NCI-H1417 treated with DMSO at 0.1 percent for 48 hours (cell line): Measurements from ENCODE around the gene TTBK2.
"Not testable (repeated sequence)": the region's sequence is repeated elsewhere in the genome, so short reads cannot be mapped to it uniquely, and the experiment has no call there.

ENCODE experiments used
- DNase-seq: peaks from one replicate; lab custom pipeline; 2025; lab: John Stamatoyannopoulos, UW

The TTBK2 gene

GRCh38 chr15:42908538-42908937, 12.0 kb downstream of the TTBK2 start:
- no peak for DNase-seq

DNA sequence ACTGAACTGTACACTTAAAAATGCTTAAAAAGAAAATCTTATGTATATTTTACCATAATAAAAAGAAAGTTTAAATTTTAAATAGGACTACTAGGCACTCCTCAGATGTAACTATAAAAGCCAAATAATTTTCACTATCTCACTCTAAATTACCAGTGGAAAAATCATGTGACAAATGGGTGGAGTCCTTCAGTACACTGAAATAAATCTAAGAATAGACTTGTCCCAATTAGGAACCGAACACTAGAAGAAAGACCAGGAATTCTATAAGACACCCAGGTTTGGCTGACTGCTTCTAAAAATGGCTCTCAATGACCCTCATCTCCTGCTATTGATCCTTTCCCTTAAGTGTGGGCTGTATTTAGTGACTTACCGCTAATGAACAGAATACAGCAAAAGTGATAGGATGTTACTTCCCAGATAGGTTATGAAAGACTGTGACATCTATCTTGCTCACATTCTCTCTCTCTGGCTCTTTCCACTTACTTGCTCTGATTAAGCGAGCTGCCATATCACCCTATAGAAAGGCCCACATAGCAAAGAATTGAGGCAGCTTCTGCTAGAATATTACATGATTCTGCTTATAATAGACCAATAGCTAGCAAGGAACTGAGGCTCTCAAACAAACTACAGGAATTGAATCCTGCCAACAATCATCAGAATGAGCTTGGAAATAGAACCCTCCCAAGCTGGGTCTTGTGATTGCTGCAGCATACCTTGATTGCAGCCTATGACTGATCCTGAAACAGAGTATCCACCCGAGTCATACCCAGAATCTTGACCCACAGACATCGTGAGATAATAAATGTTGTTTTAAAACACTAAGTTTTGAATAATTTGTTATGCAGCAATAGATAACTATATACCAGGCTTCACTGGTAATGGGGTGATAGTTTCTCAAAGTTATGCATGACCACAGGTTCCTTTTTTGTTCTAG, 16.9 kb downstream of the TTBK2 start:
- DNase-seq = no peak

DNA sequence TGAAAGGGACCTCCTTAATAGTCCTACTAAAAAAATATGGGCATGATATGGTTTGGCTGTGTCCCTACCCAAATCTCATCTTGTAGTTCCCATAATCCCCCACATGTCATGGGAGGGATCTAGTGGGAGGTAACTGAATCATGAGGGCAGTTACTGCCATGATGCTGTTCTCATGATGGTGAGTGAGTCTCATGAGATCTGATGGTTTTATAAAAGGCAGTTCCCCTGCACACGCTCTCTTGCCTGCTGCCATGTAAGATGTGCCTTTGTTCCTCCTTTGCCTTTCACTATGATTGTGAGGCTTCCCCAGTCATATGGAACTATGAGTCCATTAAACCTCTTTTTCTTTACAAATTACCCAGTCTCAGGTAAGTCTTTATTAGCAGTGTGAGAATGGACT, 26.7 kb downstream of the TTBK2 start:
- DNase-seq = not testable (repeated sequence)

- DNase-seq = no peak
These were observed 29.0 kb downstream of the TTBK2 start for GRCh38 chr15:42891569-42891968.

GRCh38 chr15:42890161-42890913, 30.2 kb downstream of the TTBK2 start:
- no peak for DNase-seq

DNA sequence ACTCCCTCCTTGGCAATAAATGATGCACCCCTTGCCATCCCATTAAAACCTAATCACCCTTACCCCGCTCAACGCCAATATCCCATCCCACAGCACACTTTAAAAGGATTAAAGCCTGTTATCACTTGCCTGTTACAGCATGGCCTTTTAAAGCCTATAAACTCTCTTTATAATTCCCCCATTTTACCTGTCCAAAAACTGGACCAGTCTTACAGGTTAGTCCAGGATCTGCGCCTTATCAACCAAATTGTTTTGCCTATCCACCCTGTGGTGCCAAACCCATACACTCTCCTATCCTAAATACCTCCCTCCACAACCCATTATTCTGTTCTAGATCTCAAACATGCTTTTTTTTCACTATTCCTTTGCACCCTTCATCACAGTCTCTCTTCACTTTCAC, 33.2 kb downstream of the TTBK2 start:
- not testable (repeated sequence) for DNase-seq

DNA sequence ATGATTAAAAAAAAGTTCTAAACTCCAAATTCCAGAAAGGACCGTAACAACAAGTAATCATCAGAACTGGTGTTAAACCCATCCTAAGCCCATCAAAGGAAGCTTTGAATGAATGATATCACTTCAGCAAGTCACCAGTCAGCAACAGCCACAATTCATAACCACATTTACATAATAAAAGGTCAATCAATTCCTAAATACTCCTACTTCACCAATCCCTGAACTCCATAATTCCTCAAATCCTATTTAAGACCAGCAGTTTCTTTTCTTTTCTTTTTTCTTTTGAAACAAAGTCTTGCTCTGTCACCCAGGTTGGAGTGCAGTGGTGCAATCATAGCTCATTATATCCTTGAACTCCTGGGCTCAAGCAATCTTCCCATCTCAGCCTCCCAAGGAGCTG, 40.5 kb downstream of the TTBK2 start:
- no peak for DNase-seq

DNA sequence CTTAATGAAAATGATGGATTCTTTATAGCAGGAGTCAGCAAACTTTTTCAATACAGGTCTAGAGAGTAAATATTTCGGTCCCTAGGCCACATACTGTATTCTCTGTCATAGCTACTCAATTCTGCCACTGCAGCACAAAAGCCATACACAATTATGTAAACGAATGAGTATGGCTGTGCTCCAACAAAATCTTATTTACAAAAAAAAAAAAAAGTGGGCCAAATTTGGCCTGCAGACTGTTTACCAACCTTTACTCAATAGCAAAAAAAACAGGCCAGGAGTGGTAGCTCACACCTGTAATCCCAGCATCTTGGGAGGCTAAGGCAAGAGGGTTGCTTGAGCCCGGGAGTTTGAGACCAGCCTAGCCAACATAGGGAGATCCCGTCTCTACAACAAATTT, 41.1 kb downstream of the TTBK2 start:
- no peak for DNase-seq

GRCh38 chr15:42876224-42876623, 44.4 kb downstream of the TTBK2 start:
- DNase-seq = no peak

DNA sequence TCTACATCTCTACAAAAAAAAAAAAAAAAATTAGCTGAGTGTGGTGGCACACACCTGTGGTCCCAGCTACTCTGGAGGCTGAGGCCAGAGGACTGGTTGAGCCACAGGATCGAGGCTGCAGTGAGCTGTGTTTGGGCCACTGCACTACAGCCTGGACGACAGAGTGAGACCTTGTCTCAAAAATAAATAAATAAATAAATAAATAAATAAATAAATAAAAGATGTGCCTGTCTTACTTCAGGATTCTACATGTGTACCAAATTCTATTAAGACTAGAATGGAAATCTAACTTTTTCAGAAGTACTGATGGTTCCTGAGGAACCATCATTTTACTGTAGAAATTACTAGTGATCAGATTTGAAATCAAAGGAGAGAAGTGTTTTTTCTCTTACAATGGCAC, 51.9 kb downstream of the TTBK2 start:
- no peak for DNase-seq

- no peak for DNase-seq
These were observed 56.9 kb downstream of the TTBK2 start for GRCh38 chr15:42863572-42864239.

GRCh38 chr15:42858999-42859789, 61.4 kb downstream of the TTBK2 start:
- no peak for DNase-seq

DNA sequence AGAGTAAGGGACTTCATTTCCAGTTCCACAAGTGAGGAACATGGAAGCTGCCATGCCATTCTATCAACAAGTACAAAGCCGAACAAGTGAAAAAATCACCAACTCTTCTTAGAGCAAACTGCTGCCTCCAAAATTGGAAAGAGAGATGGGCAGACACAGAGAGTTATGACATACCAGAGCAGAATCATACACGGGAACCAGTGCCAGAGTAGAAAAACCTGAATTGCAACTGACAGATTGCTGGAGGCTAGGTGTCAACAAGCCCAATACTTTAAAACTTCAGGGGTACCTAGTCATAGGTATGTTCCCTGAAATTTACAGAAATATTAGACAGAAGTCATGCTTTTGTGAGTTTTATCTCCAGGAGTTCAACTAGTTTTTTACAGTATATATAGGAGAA, 62.0 kb downstream of the TTBK2 start:
- DNase-seq = no peak

- DNase-seq = no peak
These were observed 66.0 kb downstream of the TTBK2 start for GRCh38 chr15:42854576-42854975.

DNA sequence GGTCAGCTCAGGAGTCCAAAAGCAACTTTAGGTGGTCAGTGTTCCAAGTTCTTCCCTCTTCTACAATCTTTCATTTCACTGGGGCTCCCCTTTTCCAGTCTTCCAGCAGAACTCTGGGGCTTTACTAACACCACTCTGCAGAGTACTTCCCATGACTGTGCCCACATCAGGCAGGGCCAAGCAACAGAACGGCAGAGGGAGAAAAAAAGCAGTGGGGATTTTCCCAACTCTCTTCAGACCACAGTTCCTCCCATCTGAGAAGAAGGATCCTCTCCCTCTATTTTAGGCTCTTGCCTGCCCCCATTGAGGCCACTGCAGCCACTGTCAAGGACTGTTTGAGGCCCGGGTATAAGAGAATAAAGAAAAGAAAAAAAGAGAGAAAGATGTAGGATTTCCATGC, 70.7 kb downstream of the TTBK2 start:
- no peak for DNase-seq

DNA sequence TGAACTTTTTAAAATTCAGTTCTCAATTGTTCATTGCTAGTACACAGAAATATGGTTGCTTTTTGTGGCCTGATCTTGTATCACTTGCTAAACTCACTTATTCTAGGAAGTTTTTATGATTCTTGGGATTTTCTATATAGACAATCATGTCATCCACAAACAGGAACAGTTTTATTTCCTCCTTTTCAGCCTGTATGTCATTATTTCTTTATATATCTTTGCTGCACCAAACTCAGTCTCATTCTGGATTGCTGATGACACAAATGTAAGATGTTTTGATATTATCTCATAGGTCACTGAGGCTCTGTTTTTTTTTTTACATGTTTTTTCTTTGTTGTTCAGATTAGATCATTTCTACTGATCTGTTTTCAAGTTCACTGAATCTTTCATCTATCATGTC, 71.7 kb downstream of the TTBK2 start:
- DNase-seq = no peak

DNA sequence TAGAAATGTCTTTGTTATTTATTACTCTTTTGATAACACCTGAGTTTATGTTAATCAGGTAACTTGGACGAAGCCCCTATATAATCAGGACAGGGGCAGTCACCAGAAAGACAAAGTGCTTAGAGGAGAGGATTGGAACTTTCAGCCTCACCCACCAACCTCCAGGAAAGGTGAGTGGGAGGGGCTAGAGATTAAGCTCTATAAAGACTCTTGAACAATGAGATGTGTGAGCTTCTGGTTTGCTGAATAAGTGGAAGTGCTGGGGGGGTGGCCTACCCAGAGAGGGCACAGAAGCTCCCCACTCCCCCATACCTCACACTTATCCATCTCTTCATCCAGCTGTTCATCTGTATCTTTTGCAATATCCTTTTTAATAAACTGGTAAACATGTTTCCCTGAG, 73.9 kb downstream of the TTBK2 start:
- DNase-seq = no peak

GRCh38 chr15:42845581-42845980, 75.0 kb downstream of the TTBK2 start:
- DNase-seq = no peak

DNA sequence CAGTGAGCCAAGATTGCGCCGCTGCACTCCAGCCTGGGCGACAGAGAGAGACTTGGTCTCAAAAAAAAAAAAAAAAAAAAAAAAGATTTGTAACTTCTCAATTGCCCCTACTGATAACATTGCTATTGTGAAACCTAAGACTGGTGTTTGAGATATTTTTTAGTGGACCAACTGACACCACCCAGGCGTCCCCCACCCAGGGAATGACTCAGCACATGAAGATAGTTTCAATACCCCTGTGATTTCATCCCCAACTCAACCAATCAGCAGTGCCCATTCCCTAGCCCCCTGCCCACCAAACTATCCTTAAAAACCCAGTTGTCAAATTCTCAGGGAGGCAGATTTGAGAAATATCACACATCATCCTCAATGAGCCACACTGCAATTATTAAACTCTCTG, 76.9 kb downstream of the TTBK2 start:
- no peak for DNase-seq

DNA sequence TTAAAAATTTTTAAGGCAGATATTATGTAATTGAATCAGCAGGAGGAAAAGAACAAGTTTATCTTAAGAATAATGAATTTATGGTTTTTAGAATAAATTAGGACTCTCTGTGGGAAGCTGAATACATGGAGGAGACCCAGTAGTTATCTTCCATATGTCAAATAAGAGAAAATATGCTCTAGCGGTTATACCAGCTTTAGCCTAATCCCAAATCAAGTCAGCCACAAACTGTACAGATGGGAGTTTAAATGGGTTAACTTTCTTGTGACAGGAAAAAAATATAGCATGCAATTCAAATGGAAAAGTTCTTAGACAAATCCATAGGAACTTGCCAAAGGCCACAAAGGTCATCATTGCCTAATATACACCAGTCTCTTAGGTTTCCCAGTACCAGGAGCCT, 84.3 kb downstream of the TTBK2 start:
- DNase-seq = no peak

DNA sequence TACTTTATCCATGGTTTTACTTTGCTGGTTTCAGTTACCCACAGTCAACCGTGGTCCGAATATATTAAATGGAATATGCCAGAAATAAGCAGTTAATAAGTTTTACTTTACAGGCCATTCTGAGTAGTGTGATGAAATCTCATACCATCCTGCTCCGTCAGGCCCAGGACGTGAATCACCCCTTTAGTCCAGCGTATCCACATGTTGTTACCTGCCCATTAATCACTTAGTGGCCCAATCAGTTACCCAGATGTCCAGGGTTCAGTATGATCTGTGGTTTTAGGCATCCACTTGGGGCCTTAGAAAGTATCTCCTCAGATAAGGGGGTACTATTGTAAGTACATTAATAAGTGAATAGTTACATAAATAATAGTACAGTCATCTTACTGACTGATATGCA, 88.0 kb downstream of the TTBK2 start:
- no peak for DNase-seq
